Endodermal cell (in vitro differentiated cells): Measurements from ENCODE around the gene HES3. TPM values are rescaled to one million over a fixed set of nuclear protein-coding genes. Genes with fewer than 3 reads are reported as not detected.
A peak's percentile ranks its signal among the peaks of the same experiment; 100 is the strongest.

ENCODE experiments used
- DNase-seq: peaks from one replicate; pipeline ENCODE4 v3.0.0-alpha.2; 2017
- H3K27ac ChIP-seq: 2 replicates; pipeline ENCODE4 v1.5.1; 2013; ENCODE audit warnings: mild to moderate bottlenecking, low read depth, low read length, moderate library complexity
- H3K27me3 ChIP-seq: 2 replicates; pipeline ENCODE4 v1.6.1; 2013; ENCODE audit warnings: mild to moderate bottlenecking, low read length, moderate library complexity; ENCODE audit not compliant: insufficient read depth, control insufficient read depth, poor library complexity, severe bottlenecking
- H3K36me3 ChIP-seq: 2 replicates; pipeline ENCODE4 v1.7.0; 2013; ENCODE audit warnings: mild to moderate bottlenecking, low read length, moderate library complexity; ENCODE audit not compliant: control insufficient read depth, insufficient read depth
- H3K4me1 ChIP-seq: one replicate; pipeline ENCODE4 v1.7.0; 2013; ENCODE audit warnings: low read length; ENCODE audit not compliant: control insufficient read depth, insufficient read depth
- H3K4me3 ChIP-seq: 2 replicates; pipeline ENCODE4 v1.5.1; 2013; ENCODE audit warnings: mild to moderate bottlenecking, low read length, moderate library complexity
- H3K9ac ChIP-seq: 2 replicates; pipeline ENCODE4 v1.6.1; 2013; ENCODE audit warnings: mild to moderate bottlenecking, low read length, moderate library complexity; ENCODE audit not compliant: poor library complexity, severe bottlenecking; ENCODE audit errors: extremely low read depth
- H3K9me3 ChIP-seq: 2 replicates; pipeline ENCODE4 v1.6.1; 2013; ENCODE audit warnings: mild to moderate bottlenecking, low read length, moderate library complexity; ENCODE audit not compliant: control insufficient read depth
- H3K27ac Mint-ChIP-seq: 2 replicates; pipeline ENCODE4 v1.8.0; 2020; ENCODE audit warnings: mixed read lengths
- H3K27me3 Mint-ChIP-seq: 2 replicates; pipeline ENCODE4 v1.8.0; 2021; ENCODE audit warnings: mild to moderate bottlenecking, mixed read lengths; ENCODE audit not compliant: insufficient read depth
- H3K36me3 Mint-ChIP-seq: 2 replicates; pipeline ENCODE4 v1.8.0; 2020; ENCODE audit warnings: low read depth, mixed read lengths
- H3K4me1 Mint-ChIP-seq: 2 replicates; pipeline ENCODE4 v1.8.0; 2020; ENCODE audit warnings: mixed read lengths
- H3K4me3 Mint-ChIP-seq: 2 replicates; pipeline ENCODE4 v1.8.0; 2020; ENCODE audit warnings: mild to moderate bottlenecking, moderate library complexity, mixed read lengths
- H3K9me3 Mint-ChIP-seq: 2 replicates; pipeline ENCODE4 v1.8.0; 2020; ENCODE audit warnings: mild to moderate bottlenecking, mixed read lengths
- WGBS, 2 experiments: methylation state at CpG; one replicate each; pipeline versions ENCODE4 v1.1.5 to v1.1.7; 2013; ENCODE audit warnings: missing lambda C conversion rate in 2 of 2, mixed read lengths in 1 of 2; ENCODE audit not compliant: insufficient coverage in 1 of 2, insufficient read length in 1 of 2; 5-methylcytosine and 5-hydroxymethylcytosine counted together
- total RNA-seq, 2 donors: library from RNA; stranded (reverse); fragmentation: NEBNext Ultra II Directional in 1 of 2; extraction: Animal tissue kit (Norgen Biotek cat#: 25700) in 1 of 2; gene quantifications; 2 replicates in 1 of 2; 3 replicates in 1 of 2; pipeline ENCODE4 v1.2.1, GENCODE V29; 2021
- TF ChIP-seq, protein P1 (sequence below): fragments of 200-600 bp; sonication (generic); conservative IDR thresholded peaks from 2 replicates; pipeline ENCODE4 v1.5.0; 2021; ENCODE audit warnings: antibody characterized with exemption, mild to moderate bottlenecking

The HES3 gene
- total RNA-seq, 2 donors from 2014 or later: 2.7 TPM; not detected in 1

DNA sequence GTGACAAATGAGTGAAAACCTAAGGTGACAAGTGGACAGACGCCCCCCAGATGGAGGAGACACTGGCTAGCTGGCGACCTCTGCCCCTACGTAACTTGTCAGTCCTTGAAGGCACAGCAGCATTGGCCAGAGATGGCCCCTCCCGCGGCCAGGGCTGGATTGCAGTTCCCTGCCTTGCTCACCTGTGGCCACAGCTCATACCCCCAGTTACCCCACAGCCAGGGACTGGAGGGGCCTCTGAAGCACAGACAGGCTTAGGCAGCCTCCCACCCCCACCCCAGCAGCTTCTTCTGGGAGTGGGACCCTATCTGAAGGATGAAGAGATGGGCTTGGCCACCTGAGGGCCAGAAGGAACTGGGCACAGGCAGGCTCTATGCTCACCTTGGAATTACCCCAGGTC, 3.7 kb downstream of the HES3 start:
- H3K4me3 ChIP-seq: no peak overlapping the region
- no peaks in the 10 kb centered on the region for H3K9me3 Mint-ChIP-seq
- peaks cover 94% of the 10 kb centered on the region for H3K27me3 ChIP-seq
- TF ChIP-seq, protein P1, sequence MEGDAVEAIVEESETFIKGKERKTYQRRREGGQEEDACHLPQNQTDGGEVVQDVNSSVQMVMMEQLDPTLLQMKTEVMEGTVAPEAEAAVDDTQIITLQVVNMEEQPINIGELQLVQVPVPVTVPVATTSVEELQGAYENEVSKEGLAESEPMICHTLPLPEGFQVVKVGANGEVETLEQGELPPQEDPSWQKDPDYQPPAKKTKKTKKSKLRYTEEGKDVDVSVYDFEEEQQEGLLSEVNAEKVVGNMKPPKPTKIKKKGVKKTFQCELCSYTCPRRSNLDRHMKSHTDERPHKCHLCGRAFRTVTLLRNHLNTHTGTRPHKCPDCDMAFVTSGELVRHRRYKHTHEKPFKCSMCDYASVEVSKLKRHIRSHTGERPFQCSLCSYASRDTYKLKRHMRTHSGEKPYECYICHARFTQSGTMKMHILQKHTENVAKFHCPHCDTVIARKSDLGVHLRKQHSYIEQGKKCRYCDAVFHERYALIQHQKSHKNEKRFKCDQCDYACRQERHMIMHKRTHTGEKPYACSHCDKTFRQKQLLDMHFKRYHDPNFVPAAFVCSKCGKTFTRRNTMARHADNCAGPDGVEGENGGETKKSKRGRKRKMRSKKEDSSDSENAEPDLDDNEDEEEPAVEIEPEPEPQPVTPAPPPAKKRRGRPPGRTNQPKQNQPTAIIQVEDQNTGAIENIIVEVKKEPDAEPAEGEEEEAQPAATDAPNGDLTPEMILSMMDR: no peak
- H3K9me3 ChIP-seq: no peaks in the 10 kb centered on the region
- no peaks in the 10 kb centered on the region for H3K36me3 Mint-ChIP-seq
- H3K27me3 Mint-ChIP-seq: peaks cover 90% of the 10 kb centered on the region
- no peak overlapping the region for H3K4me3 Mint-ChIP-seq
- no peaks in the 10 kb centered on the region for H3K36me3 ChIP-seq
- no peaks in the 10 kb centered on the region for H3K4me1 ChIP-seq
- H3K9ac ChIP-seq: no peak overlapping the region
- no peak overlapping the region for H3K27ac ChIP-seq
- WGBS, 2 experiments: 74 to 89% methylated on average over 5 of the region's 5 CpGs
- H3K4me1 Mint-ChIP-seq: peaks cover 4% of the 10 kb centered on the region
- no peak overlapping the region for H3K27ac Mint-ChIP-seq
- peak; percentile 50 for DNase-seq

DNA sequence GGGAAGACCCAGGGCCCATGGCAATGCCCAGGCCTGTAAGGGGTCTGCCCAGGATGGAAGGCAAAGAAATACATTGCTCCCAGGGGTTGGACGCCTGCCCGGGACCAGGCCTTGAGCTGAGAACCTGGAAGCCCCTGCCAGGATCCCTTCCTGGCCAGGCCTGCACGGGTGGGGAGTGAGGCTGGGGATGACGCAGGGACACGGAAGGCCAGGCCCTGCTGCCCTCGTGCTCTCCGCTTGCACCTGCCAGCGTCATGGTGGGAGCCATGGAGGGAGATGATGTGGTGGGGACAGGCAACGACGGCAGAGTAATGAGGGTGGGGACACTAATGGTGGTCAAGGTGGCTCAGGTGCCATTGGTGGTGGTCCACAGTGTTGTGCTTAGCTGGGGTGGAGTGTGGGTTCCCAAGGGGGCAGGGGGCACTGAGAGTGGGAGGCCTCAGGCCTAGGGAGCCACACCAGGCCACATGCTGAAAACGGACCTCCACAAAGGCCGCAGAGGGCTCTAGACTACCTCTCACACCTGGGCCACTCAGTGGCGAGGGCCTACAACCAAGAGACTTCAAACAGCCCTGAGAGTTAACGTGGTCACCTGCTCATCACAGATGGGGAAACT, 4.3 kb downstream of the HES3 start:
- Histone ChIP-seq H3K27me3 (peaks cover 87% of the 10 kb centered on the region), H3K9ac (no peak overlapping the region), H3K36me3 (no peaks in the 10 kb centered on the region), H3K4me1 (no peaks in the 10 kb centered on the region), H3K9me3 (no peaks in the 10 kb centered on the region), H3K27ac (no peak overlapping the region), H3K4me3 (no peak overlapping the region)
- Mint-ChIP-seq H3K27me3 (peaks cover 87% of the 10 kb centered on the region), H3K9me3 (no peaks in the 10 kb centered on the region), H3K27ac (no peak overlapping the region), H3K4me3 (no peak overlapping the region), H3K4me1 (peaks cover 4% of the 10 kb centered on the region), H3K36me3 (no peaks in the 10 kb centered on the region)
- no peak for DNase-seq
- TF ChIP-seq, protein P1: no peak
- WGBS, 2 experiments: 89 to 91% methylated on average over 7 to 14 of the region's 14 CpGs

DNA sequence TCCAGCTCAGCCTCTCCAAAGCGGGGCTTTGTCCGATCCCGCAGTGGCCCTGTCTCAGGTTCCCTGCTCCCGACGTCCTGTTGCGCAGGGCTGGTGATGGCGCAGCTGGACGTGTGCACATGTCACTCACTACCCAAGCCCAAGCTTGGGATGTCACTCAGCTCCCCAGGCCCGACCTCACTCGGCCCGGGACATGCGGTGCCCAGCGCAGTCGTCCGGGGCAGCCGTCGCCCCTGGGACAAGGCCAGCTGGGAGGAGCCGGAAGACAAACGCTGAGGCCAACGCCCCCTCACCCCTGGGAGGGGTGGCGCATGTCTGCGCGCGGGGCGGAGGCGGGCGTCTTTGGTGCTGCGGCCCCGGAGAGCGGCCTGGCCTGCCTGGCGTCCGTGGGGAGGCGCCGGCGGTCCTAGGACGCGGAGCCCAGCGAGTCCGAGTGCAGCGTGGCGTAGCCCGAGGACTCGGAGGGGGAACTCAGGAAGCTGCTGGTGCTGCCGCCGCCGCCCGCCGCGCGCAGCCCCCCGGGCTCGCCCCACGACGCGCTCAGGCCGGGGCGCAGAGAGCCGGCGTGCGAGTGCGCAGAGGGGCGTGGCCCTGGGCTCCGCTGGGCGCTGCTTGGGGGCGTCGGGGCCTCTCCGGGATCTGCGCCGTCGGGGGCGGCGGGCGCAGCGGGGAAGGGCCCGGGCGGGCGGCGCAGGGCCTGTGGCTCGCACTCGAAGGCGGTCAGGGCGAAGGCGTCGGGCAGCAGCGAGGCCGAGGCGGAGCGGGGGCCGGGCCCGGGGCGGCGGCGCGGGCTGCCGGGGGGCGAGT, 5.2 kb downstream of the HES3 start:
- Histone ChIP-seq H3K4me3 (no peak overlapping the region), H3K36me3 (no peaks in the 10 kb centered on the region), H3K27me3 (peaks cover 79% of the 10 kb centered on the region), H3K4me1 (no peaks in the 10 kb centered on the region), H3K27ac (no peak overlapping the region), H3K9me3 (no peaks in the 10 kb centered on the region), H3K9ac (no peak overlapping the region)
- Mint-ChIP-seq H3K9me3 (no peaks in the 10 kb centered on the region), H3K36me3 (no peaks in the 10 kb centered on the region), H3K27ac (no peak overlapping the region), H3K4me3 (no peak overlapping the region), H3K4me1 (peaks cover 4% of the 10 kb centered on the region), H3K27me3 (peaks cover 78% of the 10 kb centered on the region)
- DNase-seq: peak; percentile 75
- WGBS, 2 experiments: 13 to 32% methylated on average over 18 to 96 of the region's 96 CpGs
- TF ChIP-seq, protein P1: no peak
